Lower leg skin (tissue), 4 donors: ENCODE results near the gene APOL4. TPM values are rescaled to one million over a fixed set of nuclear protein-coding genes. Genes with fewer than 3 reads are reported as not detected.

Experiments used
- DNase-seq, 2 donors: peaks; one replicate each; pipeline ENCODE4 v3.0.0-alpha.2; 2019; ENCODE audit warnings: low spot score in 2 of 2
- H3K4me3 ChIP-seq: fragments of 200-600 bp; sonication (generic); 2 replicates; pipeline ENCODE4 v1.5.1; 2017; ENCODE audit warnings: mild to moderate bottlenecking, low read depth; ENCODE audit not compliant: poor library complexity, severe bottlenecking
- CTCF ChIP-seq, 3 donors: fragments of 450-650 bp; IDR thresholded peaks; one replicate each; pipeline ENCODE4 v1.5.1; 2016; ENCODE audit warnings: antibody characterized with exemption in 3 of 3, mild to moderate bottlenecking in 3 of 3, moderate library complexity in 2 of 3
- POLR2A ChIP-seq, 2 donors: fragments of 450-650 bp; IDR thresholded peaks; one replicate each; pipeline ENCODE4 v1.6.1; 2016 to 2017; ENCODE audit warnings: antibody characterized with exemption in 2 of 2, mild to moderate bottlenecking in 1 of 2, moderate library complexity in 1 of 2
- WGBS, 2 donors: methylation state at CpG; one replicate each; pipeline ENCODE4 v1.1.5; 2018; 5-methylcytosine and 5-hydroxymethylcytosine counted together
- intact Hi-C: fragments of 100-400 bp; cut with DNase I; formaldehyde crosslinking; loops from one replicate; pipeline ENCODE4 v1.15.0; 2023; ENCODE audit warnings: low total_unique reads
- total RNA-seq, 4 donors: library from RNA; depleted of rRNA; stranded (reverse); fragments of >200 nt; gene quantifications; one replicate each; pipeline ENCODE4 v1.1.0, GENCODE V29; 2016

Gene APOL4
- total RNA-seq, 4 donors from 2014 or later: 3.3 to 5.4 (median 4.1) TPM

- 40 to 52% methylated on average over 5 of the region's 5 CpGs for WGBS, 2 donors
- H3K4me3 ChIP-seq: no peak overlapping the region
- TF ChIP-seq CTCF (IDR thresholded peaks at IDR 0.05) (no peak), POLR2A (IDR thresholded peaks at IDR 0.05) (no peak)
- intact Hi-C loops: loop anchor here (10.0 kb wide), 1 partner anchor 90 kb away; no protein-coding TSS in a partner anchor
- peak in 1 of 2 donors; percentile 86 for DNase-seq
These were observed 6.6 kb downstream of the APOL4 start for GRCh38 chr22:36194971-36195370.

- TF ChIP-seq CTCF (IDR thresholded peaks at IDR 0.05) (no peak), POLR2A (IDR thresholded peaks at IDR 0.05) (no peak)
- H3K4me3 ChIP-seq: no peak overlapping the region
- intact Hi-C loops: loop anchor here (10.0 kb wide), 1 partner anchor 90 kb away; no protein-coding TSS in a partner anchor
- DNase-seq: peak in 1 of 2 donors; percentile 73
- 84 to 95% methylated on average over 2 of the region's 2 CpGs for WGBS, 2 donors
These were observed 7.2 kb downstream of the APOL4 start for GRCh38 chr22:36194385-36194784.

- intact Hi-C loops: loop anchor here (10.0 kb wide), 1 partner anchor 91 kb away; no protein-coding TSS in a partner anchor
- 59 to 61% methylated on average over 3 of the region's 3 CpGs for WGBS, 2 donors
- no peak for TF ChIP-seq CTCF (IDR thresholded peaks at IDR 0.05)
- TF ChIP-seq POLR2A (IDR thresholded peaks at IDR 0.05): no peak
- no peak overlapping the region for H3K4me3 ChIP-seq
- peak in 1 of 2 donors; percentile 26 for DNase-seq
These were observed 8.0 kb downstream of the APOL4 start for GRCh38 chr22:36193577-36193976.

- H3K4me3 ChIP-seq: no peak overlapping the region
- DNase-seq: peak in 1 of 2 donors; percentile 32
- intact Hi-C loops: loop anchor here (10.0 kb wide), 1 partner anchor 92 kb away; no protein-coding TSS in a partner anchor
- TF ChIP-seq POLR2A (IDR thresholded peaks at IDR 0.05) (no peak), CTCF (IDR thresholded peaks at IDR 0.05) (no peak)
- 74 to 91% methylated on average over 3 of the region's 3 CpGs for WGBS, 2 donors
These were observed 8.4 kb downstream of the APOL4 start for GRCh38 chr22:36193171-36193570.

- 68 to 70% methylated on average over 4 of the region's 4 CpGs for WGBS, 2 donors
- intact Hi-C loops: loop anchor here (10.0 kb wide), 1 partner anchor 92 kb away; no protein-coding TSS in a partner anchor
- TF ChIP-seq CTCF (IDR thresholded peaks at IDR 0.05): no peak
- H3K4me3 ChIP-seq: no peak overlapping the region
- peak in 1 of 2 donors; percentile 67 for DNase-seq
These were observed 9.1 kb downstream of the APOL4 start for GRCh38 chr22:36192542-36192941.
